Stimulated activated CD8-positive, alpha-beta memory T cell treated with anti-CD3 and anti-CD28 coated beads, Interleukin-12 subunit alpha, Interleukin-12 subunit beta, amount 100 ng/mL, for 1 hour (primary cell): ENCODE measurements around the gene ARHGAP45.

Source experiments
- DNase-seq: peaks from one replicate; pipeline ENCODE4 v3.0.0-alpha.2; 2020; ENCODE audit warnings: low read depth

The ARHGAP45 gene

DNA sequence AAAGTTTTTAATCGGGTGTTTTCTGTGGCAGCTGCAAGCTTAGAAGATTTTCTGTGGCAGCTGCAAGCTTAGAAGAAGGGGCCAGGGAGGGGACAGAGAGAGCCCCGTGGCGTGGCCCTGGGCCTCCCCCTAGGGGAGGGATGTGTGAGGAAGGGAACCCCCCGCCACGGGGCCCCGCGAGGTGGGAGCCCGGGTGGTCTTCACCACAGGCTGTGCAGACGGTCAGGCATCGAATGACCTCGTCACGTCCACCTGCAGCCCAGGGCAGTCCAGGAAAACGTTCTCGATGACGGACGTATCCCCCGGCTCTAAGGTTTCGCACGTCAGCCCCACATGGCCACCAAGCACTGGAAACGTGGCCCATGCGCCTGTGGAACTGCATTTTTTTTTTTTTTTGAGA is 19.6 kb downstream of the ARHGAP45 start:
- DNase-seq = no peak

DNA sequence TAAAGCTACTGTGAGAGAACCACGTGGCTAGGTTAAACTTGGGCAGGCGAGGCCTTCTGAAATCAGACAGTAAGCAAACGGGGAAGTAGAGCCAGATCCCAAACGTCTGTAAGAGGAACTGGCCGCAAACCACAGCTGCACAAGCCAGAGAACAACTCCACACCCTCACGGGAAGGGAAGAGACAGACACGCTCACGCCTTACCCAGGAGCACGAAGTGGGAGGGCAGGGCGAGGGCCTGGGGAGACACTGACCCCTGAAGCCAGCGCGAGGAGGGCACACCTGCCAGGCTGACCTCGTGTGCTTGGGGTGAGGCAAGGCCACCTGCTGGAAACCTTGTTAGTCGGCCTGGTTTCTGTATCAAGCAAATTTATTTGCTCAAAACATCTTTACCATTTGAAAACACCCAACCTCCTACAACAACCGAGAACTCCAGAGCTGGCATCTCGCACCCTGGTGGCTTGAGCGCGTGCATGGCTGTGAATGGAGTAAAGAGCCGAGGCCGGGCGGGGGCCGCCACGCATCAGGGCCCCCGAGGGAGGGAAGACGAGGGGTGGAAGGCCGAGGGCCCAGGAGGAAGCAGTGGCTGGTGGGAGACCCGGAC is 20.9 kb downstream of the ARHGAP45 start:
- DNase-seq = no peak

- DNase-seq = no peak
Observed at GRCh38 chr19:1088416-1089010, 21.5 kb downstream of the ARHGAP45 start.

DNA sequence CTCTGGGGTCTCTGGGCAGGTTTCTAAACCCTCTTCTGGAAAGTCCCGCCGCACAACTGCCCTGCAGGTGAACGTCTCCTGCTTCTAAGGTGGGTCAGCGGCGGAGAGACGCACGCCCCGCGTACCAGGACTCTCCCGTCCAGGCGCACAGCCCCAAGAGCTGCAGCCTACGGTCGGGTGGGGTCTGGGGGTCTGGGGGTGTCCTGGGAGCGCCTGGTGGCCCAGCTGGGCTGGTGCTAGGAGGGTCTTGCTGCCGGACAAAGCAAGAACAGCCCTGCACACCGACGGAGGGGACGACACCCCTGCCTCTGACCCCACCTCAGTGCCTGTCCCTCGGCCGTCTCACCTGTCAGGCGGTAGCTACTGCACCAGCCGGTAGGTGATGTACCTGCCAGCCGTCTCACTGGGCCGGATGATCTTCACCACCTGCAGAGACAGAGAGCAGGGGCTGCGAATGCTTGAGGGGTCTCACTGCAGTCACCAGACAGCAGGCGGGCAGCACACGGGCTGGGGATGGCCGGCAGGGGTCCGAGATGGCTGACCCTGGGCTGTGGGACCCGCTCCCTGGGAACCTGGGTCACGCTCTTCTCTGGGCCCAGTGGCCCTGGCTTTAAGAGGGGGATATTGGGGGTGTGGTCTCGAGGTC is 22.3 kb downstream of the ARHGAP45 start:
- no peak for DNase-seq

- DNase-seq = no peak
Observed at GRCh38 chr19:1089891-1090290, 22.9 kb downstream of the ARHGAP45 start.

- no peak for DNase-seq
Observed at GRCh38 chr19:1090731-1091543, 24.0 kb downstream of the ARHGAP45 start.

DNA sequence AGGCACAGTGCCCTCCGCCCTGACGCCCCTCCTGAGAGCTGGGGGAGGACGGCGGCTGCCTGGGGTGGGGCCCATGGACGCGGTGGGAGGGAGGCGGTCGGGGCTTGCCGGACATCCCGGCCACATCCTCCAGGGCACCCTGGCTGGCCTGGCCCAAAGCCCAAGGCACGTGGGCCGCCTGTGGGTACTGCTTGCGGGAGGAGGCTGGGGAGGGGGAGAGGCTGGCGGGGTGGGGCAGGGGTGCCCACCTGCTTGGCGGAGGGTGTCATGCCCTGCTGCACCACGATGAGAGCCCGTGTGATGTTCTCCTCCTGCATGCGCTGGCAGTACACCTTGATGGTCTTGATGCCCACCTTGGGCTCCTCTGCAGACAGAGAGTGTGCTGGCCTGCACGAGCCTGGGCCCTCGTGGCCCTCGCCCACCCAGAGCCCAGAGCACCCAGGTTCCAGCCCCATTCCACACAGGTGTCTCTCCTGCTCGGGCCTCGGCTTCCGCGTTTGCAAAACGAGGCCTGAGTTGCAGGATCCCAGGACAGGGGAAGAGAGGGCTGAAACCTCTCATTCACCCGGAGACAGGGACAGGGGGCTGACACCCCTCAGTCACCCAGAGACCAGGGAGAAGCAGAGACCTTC is 24.7 kb downstream of the ARHGAP45 start:
- DNase-seq = no peak

DNA sequence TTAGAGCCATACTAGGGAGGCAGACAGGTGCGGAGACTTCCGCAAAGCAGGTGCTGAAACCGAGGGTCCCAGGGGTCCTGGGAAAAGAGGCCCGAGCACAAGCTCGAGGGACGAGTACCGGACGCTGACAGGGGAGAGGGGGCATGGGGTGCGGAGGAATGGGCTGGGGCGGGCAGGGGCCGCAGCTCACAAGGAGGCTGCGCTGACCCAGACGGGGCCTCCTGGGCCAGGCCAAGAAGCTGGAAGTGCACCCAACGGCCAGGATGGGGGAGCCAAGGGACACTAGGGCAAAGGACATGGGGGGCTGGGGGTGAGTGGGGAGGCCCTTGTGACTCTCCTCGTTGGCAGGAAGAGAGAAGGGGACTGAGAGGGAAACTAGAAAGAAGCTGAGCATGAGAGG is 26.4 kb downstream of the ARHGAP45 start:
- DNase-seq = no peak

DNA sequence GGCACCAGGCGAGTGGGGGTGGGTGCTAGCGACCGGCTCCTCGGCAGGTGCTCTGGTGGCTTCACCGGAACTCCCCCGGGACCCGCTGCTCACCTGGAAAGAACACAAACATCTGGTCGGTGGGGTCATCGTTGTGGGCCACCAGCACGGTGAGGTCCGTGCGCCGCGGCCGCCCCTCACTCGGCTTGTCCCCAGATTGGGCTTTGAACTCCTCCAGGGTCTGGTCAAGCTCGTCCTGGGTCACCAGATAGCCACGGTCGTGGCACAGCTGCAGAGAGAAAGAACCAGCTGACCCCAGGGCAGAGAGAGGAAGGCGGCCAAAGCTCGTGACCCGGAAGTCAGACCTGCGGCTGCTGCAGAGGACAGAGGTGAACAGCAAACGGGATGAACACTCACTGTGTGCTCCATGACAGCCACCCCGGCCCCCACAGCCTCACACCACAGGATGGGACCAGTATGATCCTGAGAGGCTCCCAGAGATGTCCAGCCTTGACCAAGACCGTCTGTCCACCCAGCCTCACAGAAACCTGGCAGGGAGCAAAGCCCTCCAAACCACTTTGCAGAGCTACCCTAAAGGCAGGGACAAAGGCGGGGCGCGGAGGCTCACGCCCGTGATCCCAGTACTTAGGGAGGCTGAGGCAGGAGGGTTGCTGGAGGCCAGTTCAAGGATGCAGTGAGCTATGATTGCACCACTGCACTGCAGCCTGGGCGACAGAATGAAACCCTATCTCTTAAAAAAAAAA is 27.0 kb downstream of the ARHGAP45 start:
- no peak for DNase-seq

- DNase-seq = no peak
Observed at GRCh38 chr19:1094655-1094977, 27.6 kb downstream of the ARHGAP45 start.

- DNase-seq = peak; percentile 98
Observed at GRCh38 chr19:1094978-1095701, 28.2 kb downstream of the ARHGAP45 start, which contains the start of gene POLR2E. POLR2E (minus strand) TSS chr19:1095375; CDS start chr19:1095315, 60 bp downstream.

- DNase-seq = no peak
Observed at GRCh38 chr19:1097810-1098176, 30.8 kb downstream of the ARHGAP45 start.

DNA sequence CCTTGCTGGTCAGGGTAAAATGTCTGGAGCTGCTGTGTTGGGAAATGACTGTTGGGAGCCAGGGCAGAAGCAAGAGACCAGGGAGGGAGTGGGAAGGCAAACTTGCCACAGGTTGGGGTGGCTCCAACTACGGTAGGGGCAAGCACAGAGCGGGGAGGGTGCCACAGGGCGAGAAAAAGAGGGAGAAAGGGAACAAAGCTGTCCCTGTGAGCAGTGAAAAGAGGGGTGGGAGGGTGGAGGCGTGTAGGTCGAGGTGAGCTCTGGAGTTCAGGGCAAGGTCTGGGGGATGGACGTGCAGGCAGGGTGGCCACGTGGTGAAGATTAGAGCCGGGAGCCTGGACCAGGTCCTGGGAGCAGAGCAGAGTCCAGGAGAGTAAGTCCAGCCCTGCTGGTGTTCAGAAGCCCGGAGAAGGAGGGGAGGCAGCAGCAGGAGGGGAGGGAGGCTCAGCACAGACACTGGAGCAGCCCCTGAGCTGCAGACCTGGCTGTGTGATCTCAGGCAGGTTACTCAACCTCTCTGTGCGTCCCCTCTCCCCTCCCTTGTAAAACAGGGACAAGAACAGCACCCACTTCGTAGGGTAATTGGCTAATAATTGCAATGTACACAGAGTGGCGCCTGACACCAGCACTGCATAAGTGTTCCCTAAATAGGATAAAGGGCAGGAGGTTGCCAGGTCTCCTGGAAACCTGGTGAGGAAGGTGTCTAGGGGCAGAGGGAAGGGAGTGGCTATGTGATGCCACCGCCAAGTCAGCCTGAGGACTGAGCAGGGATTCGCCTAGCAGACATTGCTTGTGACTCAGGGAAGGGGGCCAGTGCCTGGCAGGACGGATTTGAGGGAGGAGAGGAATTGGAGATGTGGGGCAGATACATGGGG is 31.4 kb downstream of the ARHGAP45 start:
- DNase-seq = no peak

DNA sequence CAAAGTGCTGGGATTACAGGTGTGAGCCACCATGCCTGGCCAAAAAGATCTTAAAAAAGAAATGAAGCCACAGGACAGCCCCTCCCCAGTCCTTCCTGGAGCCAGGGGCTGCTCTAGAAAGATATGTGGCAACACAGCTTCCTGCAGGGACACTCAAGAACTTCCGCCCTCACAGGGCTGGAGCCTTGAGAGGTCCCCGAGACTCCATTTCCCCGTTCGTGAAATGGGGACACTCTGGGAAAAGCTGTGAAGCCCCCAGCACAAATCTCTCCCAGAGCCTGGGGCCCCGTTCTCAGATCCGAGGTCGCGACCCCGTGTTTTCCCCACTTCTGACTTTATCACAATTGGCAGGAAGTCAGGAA is 34.4 kb downstream of the ARHGAP45 start:
- no peak for DNase-seq

DNA sequence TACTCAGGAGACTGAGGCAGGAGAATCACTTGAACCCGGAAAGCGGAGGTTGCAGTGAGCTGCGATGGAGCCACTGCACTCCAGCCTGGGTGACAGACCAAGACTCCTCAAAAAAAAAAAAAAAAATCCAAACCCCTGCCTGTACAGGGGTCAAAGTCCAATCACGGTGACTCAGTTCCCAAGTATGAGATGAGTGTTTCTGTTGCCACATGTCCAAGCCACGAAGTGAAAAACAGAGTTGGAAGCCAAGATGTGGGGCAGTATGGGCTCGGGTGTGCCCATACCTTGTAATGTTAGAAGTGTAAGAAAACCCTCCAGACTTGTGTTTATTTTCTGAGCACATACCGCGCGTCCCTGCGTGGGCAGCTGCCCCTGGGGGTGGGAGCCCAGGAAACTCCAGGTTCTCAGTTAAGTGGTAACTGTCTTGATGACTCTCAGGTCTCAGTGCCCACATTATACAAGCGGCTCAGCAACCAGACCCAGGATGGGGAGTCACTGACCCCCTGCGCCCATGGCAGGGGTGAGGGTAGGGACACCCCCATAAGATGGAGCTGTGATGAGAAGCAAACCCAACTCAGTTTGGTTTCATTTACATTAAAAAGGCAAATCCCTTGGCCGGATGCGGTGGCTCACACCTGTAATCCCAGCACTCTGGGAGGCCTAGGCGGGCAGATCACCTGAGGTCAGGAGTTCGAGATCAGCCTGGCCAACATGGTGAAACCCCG is 35.6 kb downstream of the ARHGAP45 start:
- no peak for DNase-seq

DNA sequence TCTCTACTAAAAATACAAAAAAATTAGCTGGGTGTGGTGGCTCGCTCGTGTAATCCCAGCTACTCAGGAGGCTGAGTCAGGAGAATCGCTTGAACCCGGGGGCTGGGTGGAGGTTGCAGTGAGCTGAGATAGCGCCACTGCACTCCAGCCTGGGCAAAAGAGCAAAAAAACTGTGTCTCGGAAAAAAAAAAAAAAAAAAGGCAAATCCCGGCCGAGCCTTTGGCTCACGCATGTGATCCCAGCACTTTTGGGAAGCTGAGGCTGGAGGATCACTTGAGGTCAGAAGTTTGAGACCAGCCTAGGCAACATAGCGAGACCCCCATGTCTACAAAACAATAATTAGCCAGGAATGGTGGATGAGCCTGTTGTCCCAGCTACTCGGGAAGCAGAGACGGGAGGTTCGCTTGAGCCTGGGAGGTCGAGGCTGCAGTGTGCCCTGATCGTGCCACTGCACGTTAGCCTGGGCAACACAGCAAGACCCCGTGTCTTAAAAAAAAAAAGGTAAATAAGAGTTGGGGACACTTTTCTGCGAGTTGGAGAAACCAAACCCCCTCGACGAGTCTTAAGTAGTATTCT is 36.3 kb downstream of the ARHGAP45 start:
- no peak for DNase-seq

GRCh38 chr19:1103708-1104310 is 36.8 kb downstream of the ARHGAP45 start, which contains the start of gene GPX4:
GPX4 (plus strand) TSS chr19:1103994; CDS start chr19:1104044, 50 bp downstream.
- peak; percentile 99 for DNase-seq

- peak; percentile 51 for DNase-seq
Observed at GRCh38 chr19:1104311-1105007, 37.5 kb downstream of the ARHGAP45 start.
